GM21360 (cell line): ENCODE measurements around the gene VWA3B.
"Not testable (repeated sequence)": the region's sequence is repeated elsewhere in the genome, so short reads cannot be mapped to it uniquely, and the experiment has no call there.

ENCODE experiments used
- ATAC-seq: cut with Tn5 transposase; IDR thresholded peaks from one replicate; pipeline ENCODE4 v1.9.1; 2021; ENCODE audit warnings: mild to moderate bottlenecking, moderate library complexity; ENCODE audit not compliant: unreplicated experiment

Gene VWA3B, protein sequence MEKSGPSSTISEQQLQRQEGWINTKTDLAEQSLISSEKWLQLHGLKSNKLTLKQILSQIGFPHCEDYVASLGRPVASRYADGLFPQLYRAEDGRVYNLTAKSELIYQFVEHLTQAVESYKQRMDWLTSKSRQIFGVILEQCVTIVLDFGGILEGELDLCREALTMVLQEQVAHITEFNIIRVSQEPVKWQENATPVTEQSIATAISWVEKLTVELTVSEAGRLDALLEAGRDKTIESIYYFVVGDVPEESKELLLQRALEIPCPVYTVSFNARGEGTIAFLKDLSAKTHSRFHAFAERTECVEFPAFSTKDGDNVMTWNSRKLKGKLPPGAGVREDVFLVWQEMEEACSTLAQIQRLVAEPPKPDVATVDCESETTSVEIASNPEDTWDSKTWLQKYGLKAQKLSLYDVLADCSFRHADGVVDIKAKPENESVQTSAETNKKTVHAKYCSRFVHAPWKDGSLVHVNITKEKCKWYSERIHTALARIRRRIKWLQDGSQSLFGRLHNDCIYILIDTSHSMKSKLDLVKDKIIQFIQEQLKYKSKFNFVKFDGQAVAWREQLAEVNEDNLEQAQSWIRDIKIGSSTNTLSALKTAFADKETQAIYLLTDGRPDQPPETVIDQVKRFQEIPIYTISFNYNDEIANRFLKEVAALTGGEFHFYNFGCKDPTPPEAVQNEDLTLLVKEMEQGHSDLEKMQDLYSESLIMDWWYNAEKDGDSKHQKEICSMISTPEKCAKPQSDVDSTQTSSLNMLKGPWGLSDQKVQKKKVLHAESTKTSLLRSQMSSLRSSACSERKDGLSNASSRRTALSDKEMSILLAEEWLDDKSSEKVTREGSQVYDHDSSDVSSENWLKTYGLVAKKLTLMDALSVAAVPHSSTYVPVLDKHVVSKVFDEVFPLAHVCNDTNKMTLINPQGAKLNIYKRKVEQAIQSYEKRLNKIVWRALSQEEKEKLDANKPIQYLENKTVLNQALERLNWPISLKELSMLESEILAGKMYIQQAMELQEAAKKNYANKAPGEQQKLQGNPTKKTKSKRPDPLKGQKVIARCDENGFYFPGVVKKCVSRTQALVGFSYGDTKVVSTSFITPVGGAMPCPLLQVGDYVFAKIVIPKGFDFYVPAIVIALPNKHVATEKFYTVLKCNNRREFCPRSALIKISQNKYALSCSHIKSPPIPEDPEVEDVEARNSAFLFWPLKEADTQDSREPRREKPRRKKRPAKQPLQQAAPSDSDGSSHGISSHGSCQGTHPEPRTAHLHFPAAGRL (N-terminal part only)

GRCh38 chr2:98086491-98087446 lies at the start of gene VWA3B:
TSS of gene VWA3B (plus strand) at chr2:98087167. CDS start at chr2:98093093, 5,926 bp downstream.
- ATAC-seq = peak; percentile 82

GRCh38 chr2:98037206-98037605 lies 49.8 kb upstream of the VWA3B start:
- ATAC-seq = no peak

- no peak for ATAC-seq
Observed at GRCh38 chr2:98037666-98038336, 49.2 kb upstream of the VWA3B start.

DNA sequence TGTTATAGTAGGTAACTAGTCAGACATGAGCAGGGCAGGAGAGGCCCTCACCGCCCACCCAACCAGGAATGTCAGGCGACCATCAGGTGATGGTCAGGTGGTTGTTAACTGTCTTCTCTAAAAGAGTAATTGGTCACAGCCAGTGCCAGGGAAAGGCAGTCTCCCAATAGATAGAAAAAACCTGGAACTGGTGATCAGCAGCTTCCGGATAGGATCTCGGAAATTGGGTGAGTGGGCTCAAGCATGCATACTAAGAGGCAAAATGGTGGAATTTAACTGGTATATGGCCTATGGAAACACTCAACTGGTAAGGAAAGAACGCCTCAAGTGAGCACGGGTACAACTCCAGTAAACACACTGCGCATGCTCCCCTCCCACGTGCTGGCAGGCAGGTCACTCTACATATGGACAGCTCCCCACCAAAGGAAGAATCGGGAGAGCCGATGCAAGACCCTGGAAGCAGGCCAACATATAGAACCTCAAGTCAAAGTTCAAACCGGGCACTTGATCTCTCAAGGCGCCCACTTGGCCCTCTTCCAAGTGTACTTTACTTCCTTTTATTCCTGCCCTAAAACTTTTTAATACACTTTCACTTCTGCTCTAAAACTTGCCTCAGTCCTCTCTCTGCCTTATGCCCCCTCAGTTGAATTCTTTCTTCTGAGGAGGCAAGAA lies 47.7 kb upstream of the VWA3B start:
- ATAC-seq = no peak

GRCh38 chr2:98040331-98040939 lies 46.5 kb upstream of the VWA3B start:
- no peak for ATAC-seq

GRCh38 chr2:98043101-98043500 lies 43.9 kb upstream of the VWA3B start:
- no peak for ATAC-seq

DNA sequence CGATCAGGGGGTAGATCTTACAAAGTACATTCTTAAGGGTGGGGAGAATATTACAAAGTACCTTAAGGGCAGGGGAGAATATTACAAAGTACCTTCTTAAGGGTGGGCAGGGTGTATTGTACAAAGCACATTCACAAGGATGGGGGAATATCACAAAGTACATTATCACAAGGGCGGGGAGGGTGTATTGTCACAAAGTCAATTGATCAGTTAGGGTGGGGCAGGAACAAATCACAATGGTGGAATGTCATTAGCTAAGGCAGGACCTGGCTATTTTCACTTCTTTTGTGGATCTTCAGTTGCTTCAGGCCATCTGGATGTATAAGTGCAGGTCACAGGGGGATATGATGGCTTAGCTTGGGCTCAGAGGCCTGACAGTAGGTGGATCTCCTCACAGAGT lies 42.2 kb upstream of the VWA3B start:
- ATAC-seq = not testable (repeated sequence)

- ATAC-seq = no peak
Observed at GRCh38 chr2:98050070-98050469, 36.9 kb upstream of the VWA3B start.

DNA sequence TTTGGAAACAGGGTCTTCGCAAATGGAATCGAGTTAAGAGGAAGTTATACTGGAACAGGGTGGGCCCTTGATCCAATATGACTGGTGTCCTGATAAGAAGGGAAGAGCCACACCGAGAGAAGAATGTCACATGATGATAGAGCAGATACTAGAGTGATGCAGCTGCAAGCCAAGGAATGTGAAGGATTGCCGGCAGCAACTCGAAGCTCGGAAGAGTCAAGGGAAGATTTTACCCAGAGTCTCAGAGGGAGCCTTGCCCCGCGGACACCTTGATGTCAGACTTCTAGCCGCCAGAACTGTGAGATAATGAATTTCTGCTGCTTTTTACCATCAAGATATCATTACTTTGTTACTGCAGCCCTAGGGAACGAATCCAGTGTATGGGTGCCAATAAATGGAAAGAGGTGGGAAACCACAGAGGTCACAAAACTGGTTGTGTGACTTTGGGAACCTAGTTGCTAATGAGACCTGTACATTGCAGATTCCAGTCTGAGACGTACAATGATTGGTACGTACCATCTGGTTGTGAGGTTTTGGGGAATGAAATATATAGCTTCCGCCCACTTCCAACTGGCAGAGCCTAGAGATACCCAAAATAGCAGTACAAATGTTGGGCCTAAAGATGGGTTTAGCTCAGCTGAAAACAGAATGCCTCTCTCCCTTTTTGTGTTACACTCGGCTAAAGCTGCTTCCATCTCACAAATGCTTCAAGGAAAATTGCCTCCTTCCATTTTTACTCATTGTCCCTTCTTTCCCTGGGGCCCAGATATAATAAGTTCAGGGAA lies 28.6 kb upstream of the VWA3B start:
- ATAC-seq = no peak

DNA sequence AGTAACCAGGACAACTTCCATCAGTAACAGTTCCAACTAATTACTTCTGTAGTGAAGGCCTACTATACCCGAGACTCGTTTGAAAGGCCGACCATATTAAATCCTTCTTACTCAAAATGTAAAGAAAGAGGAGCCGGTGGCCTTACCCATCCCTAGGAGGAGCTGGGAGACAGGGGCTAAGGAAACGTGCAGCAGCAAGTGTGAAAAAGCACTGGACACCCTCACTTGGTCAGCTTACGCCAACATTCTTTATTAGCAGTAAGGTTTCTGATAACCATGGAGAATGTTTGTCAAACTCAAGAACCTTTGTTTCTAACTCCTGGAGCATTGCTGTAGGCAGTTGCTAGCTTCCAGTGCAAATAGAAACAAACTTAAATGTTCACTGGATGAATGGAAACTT lies 26.7 kb upstream of the VWA3B start:
- no peak for ATAC-seq

DNA sequence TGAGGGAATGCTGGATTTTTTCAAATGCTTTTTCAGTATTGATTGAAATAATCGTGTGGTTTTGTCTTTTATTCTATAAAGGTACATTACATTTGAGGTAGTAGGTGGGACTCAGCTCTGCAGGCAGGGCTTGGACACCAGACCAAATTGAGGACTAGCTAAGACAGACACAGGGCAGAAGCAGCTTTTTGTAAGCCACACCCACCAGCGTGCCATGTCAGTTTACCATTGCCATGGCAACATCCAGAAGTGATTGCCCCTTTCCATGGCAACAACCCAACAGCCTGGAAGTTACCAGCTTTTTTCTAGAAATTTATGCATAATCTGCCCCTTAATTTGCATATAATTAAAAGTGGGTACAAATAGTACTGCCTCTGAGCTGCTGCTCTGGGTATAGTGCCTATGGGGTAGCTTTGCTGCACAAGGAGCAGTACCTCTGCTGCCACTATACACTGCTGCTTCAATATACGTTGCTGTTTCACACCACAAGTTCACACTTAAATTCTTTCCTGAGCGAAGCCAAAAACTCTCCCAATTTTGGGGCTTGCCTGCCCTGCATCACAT lies 23.6 kb upstream of the VWA3B start:
- ATAC-seq = no peak

DNA sequence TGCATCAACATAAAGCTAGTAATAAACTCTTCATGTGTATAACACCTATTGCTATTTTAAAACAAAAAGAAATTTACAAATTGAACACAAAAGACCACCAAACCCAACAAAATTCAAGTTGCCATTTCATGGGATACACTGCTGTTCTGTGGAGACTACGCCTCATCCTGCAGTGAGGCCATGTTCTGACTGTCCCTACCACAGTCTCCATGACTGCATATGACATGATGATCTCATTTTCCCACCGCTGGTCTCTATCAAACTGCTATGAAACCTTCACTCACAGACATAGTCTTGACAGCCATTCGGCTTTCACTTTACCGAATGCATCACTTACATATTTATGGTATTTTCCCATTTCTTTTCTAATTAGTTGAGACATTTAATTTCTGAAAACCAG lies 21.2 kb upstream of the VWA3B start:
- no peak for ATAC-seq

DNA sequence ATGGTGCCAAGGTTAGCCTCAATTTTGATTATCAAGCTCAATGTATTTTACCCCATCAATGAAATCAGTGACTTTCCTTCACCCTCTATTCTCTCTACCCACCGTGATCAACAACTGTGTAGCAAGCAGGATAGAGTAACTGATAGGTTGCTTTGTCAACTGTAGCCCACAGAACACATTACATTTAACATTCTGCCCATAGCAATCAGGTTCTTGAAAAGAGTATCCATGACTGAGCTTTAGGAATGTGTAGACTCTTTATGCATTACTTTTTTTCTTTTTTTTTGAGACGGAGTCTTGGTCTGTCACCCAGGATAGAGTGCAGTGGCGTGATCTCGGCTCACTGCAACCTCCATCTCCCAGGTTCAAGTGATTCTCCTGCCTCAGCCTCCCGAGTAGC lies 19.8 kb upstream of the VWA3B start:
- ATAC-seq = no peak

DNA sequence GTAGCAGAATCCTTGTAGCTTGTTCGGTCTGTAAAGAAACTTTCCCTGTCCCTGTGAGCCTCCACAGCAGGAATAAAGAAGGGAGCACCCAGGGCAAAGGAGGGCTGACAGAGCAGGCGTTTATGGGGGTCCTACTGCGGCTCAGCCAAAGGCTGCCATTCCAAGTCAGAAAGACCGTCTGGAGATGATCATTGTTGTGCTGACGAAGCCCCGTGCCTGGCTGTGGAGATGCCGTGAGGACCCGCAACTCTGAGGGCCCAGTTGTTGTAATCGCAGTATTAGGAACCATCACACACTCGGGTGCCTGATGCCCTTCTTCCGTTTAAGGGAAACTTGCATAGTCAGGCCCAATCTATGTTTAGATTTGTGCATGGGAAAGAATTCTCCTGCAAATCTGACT lies 16.9 kb upstream of the VWA3B start:
- ATAC-seq = no peak

DNA sequence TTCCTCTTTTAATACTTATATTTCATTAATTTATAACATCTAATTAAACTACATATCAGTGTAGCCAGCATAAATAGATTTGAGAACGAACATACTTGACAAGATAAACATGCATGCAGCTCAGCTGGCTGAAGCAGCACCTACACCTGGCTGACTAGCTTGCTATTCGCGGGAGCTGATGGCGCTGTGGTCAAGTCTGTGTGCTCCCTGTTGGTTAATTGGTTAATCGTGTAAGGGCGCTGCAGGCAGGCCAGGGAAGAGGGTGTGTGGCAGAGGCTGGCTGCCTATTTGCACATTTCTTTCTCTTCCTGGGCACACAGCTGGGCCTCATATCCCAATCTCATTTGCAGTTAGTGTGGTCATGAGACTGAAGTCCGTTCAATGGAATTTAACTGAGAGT lies 14.5 kb upstream of the VWA3B start:
- no peak for ATAC-seq

GRCh38 chr2:98078701-98079100 lies 8.3 kb upstream of the VWA3B start:
- ATAC-seq = no peak

GRCh38 chr2:98084151-98084868 lies 2.7 kb upstream of the VWA3B start:
- no peak for ATAC-seq
